Endothelial cell of umbilical vein (primary cell): ENCODE data around the gene ASB6. TPM values are rescaled to one million over a fixed set of nuclear protein-coding genes. Genes with fewer than 3 reads are reported as not detected.

Source experiments
- BruUV-seq: library from RNA; stranded (reverse); fragments of 400-500 nt; replicated peaks from 2 replicates; lab custom pipeline; 2021; lab: Mats Ljungman, UMichigan
- CTCF ChIA-PET: fragments of 300-600, 350-600 bp; sonication (Branson Sonifier 250); formaldehyde crosslinking; loops from one replicate; lab custom pipeline; 2021; ENCODE audit warnings: antibody characterized with exemption, inconsistent platforms; lab: Charles Lee
- POLR2A ChIA-PET: fragments of 300-600, 350-600 bp; sonication (Branson Sonifier 250); formaldehyde crosslinking; loops from one replicate; lab custom pipeline; 2021; ENCODE audit warnings: antibody characterized with exemption, inconsistent platforms; lab: Charles Lee
- DNase-seq: peaks from one replicate; pipeline ENCODE4 v3.0.0-alpha.2; 2011; ENCODE audit warnings: low read depth, low spot score
- FAIRE-seq: peaks from 2 replicates; lab custom pipeline; 2011; peaks lifted over from hg19 to GRCh38; lab: Jason Lieb, UNC
- H2AFZ ChIP-seq: 2 replicates; pipeline ENCODE4 v1.6.0; 2012; ENCODE audit warnings: low read depth, low read length, control low read depth, inconsistent platforms
- H3K27ac ChIP-seq: 2 replicates; pipeline ENCODE4 v1.5.1; 2011; ENCODE audit warnings: low read depth, mild to moderate bottlenecking, control low read depth, low read length, moderate library complexity; ENCODE audit not compliant: insufficient read depth
- H3K27me3 ChIP-seq, 2 experiments: 2 replicates each; pipeline versions ENCODE4 v1.6.0 to v1.6.1; 2011; ENCODE audit warnings: low read length in 2 of 2, mixed read lengths in 1 of 2; ENCODE audit not compliant: control insufficient read depth in 2 of 2, insufficient read depth in 2 of 2
- H3K36me3 ChIP-seq, 2 experiments: 2 replicates in 1 of 2; 3 replicates in 1 of 2; pipeline ENCODE4 v1.5.1; 2011; ENCODE audit warnings: low read length in 2 of 2, mild to moderate bottlenecking in 1 of 2, moderate library complexity in 1 of 2; ENCODE audit not compliant: control insufficient read depth in 2 of 2, insufficient read depth in 2 of 2; ENCODE audit errors: extremely low read depth in 1 of 2
- H3K4me1 ChIP-seq: 3 replicates; pipeline ENCODE4 v1.5.1; 2011; ENCODE audit warnings: mild to moderate bottlenecking, low read length; ENCODE audit not compliant: control insufficient read depth, insufficient read depth; ENCODE audit errors: extremely low read depth
- H3K4me2 ChIP-seq: 2 replicates; pipeline ENCODE4 v1.6.1; 2011; ENCODE audit warnings: low read length, control low read depth, mixed read lengths; ENCODE audit not compliant: insufficient read depth
- H3K4me3 ChIP-seq, 3 experiments: fragments of 200-600 bp in 1 of 3; sonication (generic), shearing (Covaris generic) in 1 of 3; replicated peaks in 1 of 3; 2 replicates each; pipeline ENCODE4 v1.5.1; 2011 to 2016; ENCODE audit warnings: control low read depth in 3 of 3, low read length in 3 of 3, mild to moderate bottlenecking in 2 of 3, inconsistent platforms in 1 of 3, low read depth in 1 of 3, moderate library complexity in 1 of 3; ENCODE audit not compliant: insufficient read depth in 1 of 3
- H3K79me2 ChIP-seq: 2 replicates; pipeline ENCODE4 v1.6.0; 2012; ENCODE audit warnings: low read length, inconsistent platforms; ENCODE audit not compliant: control insufficient read depth, insufficient read depth
- H3K9ac ChIP-seq: replicated peaks from 2 replicates; pipeline ENCODE3; 2011; ENCODE audit warnings: low read length, control low read depth; ENCODE audit not compliant: insufficient read depth; ENCODE audit errors: extremely low read depth
- H3K9me1 ChIP-seq: replicated peaks from 3 replicates; pipeline ENCODE4 v1.6.0; 2011; ENCODE audit warnings: mild to moderate bottlenecking, low read length; ENCODE audit not compliant: control insufficient read depth, insufficient read depth; ENCODE audit errors: extremely low read depth
- H3K9me3 ChIP-seq: replicated peaks from 2 replicates; pipeline ENCODE4 v1.5.1; 2012; ENCODE audit warnings: low read length, inconsistent platforms; ENCODE audit not compliant: control insufficient read depth, insufficient read depth
- H4K20me1 ChIP-seq: replicated peaks from 2 replicates; pipeline ENCODE3; 2011; ENCODE audit warnings: mild to moderate bottlenecking, low read length; ENCODE audit not compliant: control insufficient read depth, insufficient read depth; ENCODE audit errors: extremely low read depth
- CTCF ChIP-seq, 2 donors: IDR thresholded peaks; 1 replicate in 1 of 2; 2 replicates in 1 of 2; pipeline ENCODE4 v1.5.1; 2011; ENCODE audit warnings: low read length in 2 of 2, mild to moderate bottlenecking in 2 of 2, moderate library complexity in 2 of 2, control low read depth in 1 of 2, inconsistent platforms in 1 of 2, low read depth in 1 of 2; ENCODE audit not compliant: insufficient read depth in 1 of 2; ENCODE audit errors: extremely low read depth in 1 of 2
- EZH2 ChIP-seq: IDR thresholded peaks from 2 replicates; pipeline ENCODE4 v1.6.1; 2012; ENCODE audit warnings: borderline replicate concordance, low read depth, mild to moderate bottlenecking, moderate library complexity, low read length, inconsistent platforms; ENCODE audit not compliant: severe bottlenecking
- FOS ChIP-seq: IDR thresholded peaks from 2 replicates; pipeline ENCODE4 v1.6.1; 2011; ENCODE audit warnings: mild to moderate bottlenecking, low read length, moderate library complexity, borderline replicate concordance; ENCODE audit not compliant: insufficient read depth
- GATA2 ChIP-seq: IDR thresholded peaks from 2 replicates; pipeline ENCODE4 v1.7.0; 2011; ENCODE audit warnings: low read depth, mild to moderate bottlenecking, moderate library complexity, mixed read lengths, low read length; ENCODE audit not compliant: insufficient read length, insufficient read depth
- JUN ChIP-seq: IDR thresholded peaks from 2 replicates; pipeline ENCODE4 v1.6.1; 2011; ENCODE audit warnings: borderline replicate concordance, low read depth; ENCODE audit not compliant: insufficient read length, insufficient read depth
- MAX ChIP-seq: IDR thresholded peaks from 2 replicates; pipeline ENCODE4 v1.6.1; 2011; ENCODE audit not compliant: insufficient read depth, insufficient read length
- MYC ChIP-seq: IDR thresholded peaks from one replicate; pipeline ENCODE4 v1.6.1; 2011; ENCODE audit warnings: mild to moderate bottlenecking, low read depth, low read length
- POLR2A ChIP-seq: IDR thresholded peaks from 2 replicates; pipeline ENCODE4 v1.6.1; 2012; ENCODE audit warnings: low read depth, mild to moderate bottlenecking, control low read depth, low read length
- POLR2AphosphoS5 ChIP-seq: IDR thresholded peaks from 2 replicates; pipeline ENCODE4 v1.6.1; 2012; ENCODE audit warnings: low read depth, mild to moderate bottlenecking, control low read depth, low read length, moderate library complexity; ENCODE audit not compliant: insufficient read depth
- dilution Hi-C: fragments of 300-500 bp; cut with MboI; formaldehyde crosslinking; loops from one replicate; pipeline ENCODE4 v1.15.0; 2019; ENCODE audit warnings: low sequenced_read_pairs; ENCODE audit not compliant: extremely low pct_ligation_motif_present
- intact Hi-C: fragments of 100-400 bp; cut with micrococcal nuclease; formaldehyde crosslinking; loops from one replicate; pipeline ENCODE4 v1.10.0; 2022
- polyA plus RNA-seq, 4 experiments: library from polyadenylated mRNA; depleted of rRNA in 3 of 4; stranded (reverse) in 3 of 4; unstranded in 1 of 4; fragments of >200 nt; gene quantifications; 2 replicates each; pipeline versions ENCODE4 v1.2.1 to v1.2.3, GENCODE V29; 2011 to 2012; ENCODE audit warnings: missing spikeins in 1 of 4
- total RNA-seq: library from RNA; stranded (reverse); gene quantifications from 2 replicates; pipeline ENCODE4 v1.2.3, GENCODE V29; 2021

Gene ASB6
- total and polyA plus RNA-seq, 2 donors (not counting 3 experiments of a cell fraction or from before 2014, with no cell fraction given) = 20.3 to 23.8 TPM

- Histone ChIP-seq H3K4me2 (no peak overlapping the region), H3K4me3 (no peak overlapping the region), H3K36me3 (peaks cover 8 to 23% of the 10 kb centered on the region in 2 experiments), H3K27me3 (no peaks in the 10 kb centered on the region), H3K9me1 (no peaks in the 10 kb centered on the region), H3K4me1 (peaks cover 16% of the 10 kb centered on the region), H4K20me1 (no peaks in the 10 kb centered on the region), H3K9ac (no peak overlapping the region), H2AFZ (no peak overlapping the region), H3K79me2 (peaks cover 77% of the 10 kb centered on the region), H3K9me3 (no peaks in the 10 kb centered on the region), H3K27ac (no peak overlapping the region)
- DNase-seq (no peak), FAIRE-seq (no peak)
- intact Hi-C loops (no loop called here), dilution Hi-C loops (no loop called here)
- POLR2A ChIA-PET = no interaction called here
- CTCF ChIA-PET = interaction anchor here (1.0 to 1.4 kb wide), 2 partner anchors 8 to 491 kb away, joined by 3 to 4 read pairs; no protein-coding TSS in a partner anchor
- no TSS peak for BruUV-seq
- TF ChIP-seq MYC (no peak), POLR2A (no peak), POLR2AphosphoS5 (no peak), EZH2 (no peak), MAX (no peak), GATA2 (no peak), CTCF (IDR thresholded peaks at IDR 0.05; ENCODE audit: extremely low read depth in 1 of 2, insufficient read depth in 1 of 2, low read depth in 1 of 2, low read length in 2 of 2) (no peak), FOS (no peak), JUN (no peak)
These were observed 10.8 kb downstream of the ASB6 start for GRCh38 chr9:129630967-129631673.
